ENCODE data around the gene TMEM117. TPM values are rescaled to one million over a fixed set of nuclear protein-coding genes. Genes with fewer than 3 reads are reported as not detected.

Gene TMEM117
- total RNA-seq, 1 donor from 2014 or later, result not detected

GRCh38 chr12:43882578-43883178 is 46.8 kb downstream of the TMEM117 start:
- no peaks in the 10 kb centered on the region for H3K27me3 Mint-ChIP-seq (ENCODE audit: unreplicated experiment)
- peaks cover 5% of the 10 kb centered on the region for H3K4me1 Mint-ChIP-seq (ENCODE audit: low read depth, unreplicated experiment)
- TF ChIP-seq CTCF (IDR thresholded peaks at IDR 0.05; ENCODE audit: partially characterized antibody, unreplicated experiment), result peak; percentile 66
- H3K36me3 Mint-ChIP-seq (ENCODE audit: unreplicated experiment), result no peaks in the 10 kb centered on the region
- H3K27ac Mint-ChIP-seq (ENCODE audit: unreplicated experiment), result no peak overlapping the region
- H3K9me3 Mint-ChIP-seq (ENCODE audit: unreplicated experiment), result no peaks in the 10 kb centered on the region
- no peak for DNase-seq
- H3K4me3 Mint-ChIP-seq (ENCODE audit: unreplicated experiment), result no peak overlapping the region

GRCh38 chr12:43883311-43883710 is 47.4 kb downstream of the TMEM117 start:
- no peaks in the 10 kb centered on the region for H3K9me3 Mint-ChIP-seq (ENCODE audit: unreplicated experiment)
- H3K4me3 Mint-ChIP-seq (ENCODE audit: unreplicated experiment), result no peak overlapping the region
- no peak for DNase-seq
- TF ChIP-seq CTCF (IDR thresholded peaks at IDR 0.05; ENCODE audit: partially characterized antibody, unreplicated experiment), result no peak
- peaks cover 5% of the 10 kb centered on the region for H3K4me1 Mint-ChIP-seq (ENCODE audit: low read depth, unreplicated experiment)
- no peaks in the 10 kb centered on the region for H3K27me3 Mint-ChIP-seq (ENCODE audit: unreplicated experiment)
- no peaks in the 10 kb centered on the region for H3K36me3 Mint-ChIP-seq (ENCODE audit: unreplicated experiment)
- H3K27ac Mint-ChIP-seq (ENCODE audit: unreplicated experiment), result no peak overlapping the region

- H3K27ac Mint-ChIP-seq (ENCODE audit: unreplicated experiment), result no peak overlapping the region
- no peak for DNase-seq
- peaks cover 5% of the 10 kb centered on the region for H3K4me1 Mint-ChIP-seq (ENCODE audit: low read depth, unreplicated experiment)
- no peaks in the 10 kb centered on the region for H3K9me3 Mint-ChIP-seq (ENCODE audit: unreplicated experiment)
- H3K27me3 Mint-ChIP-seq (ENCODE audit: unreplicated experiment), result no peaks in the 10 kb centered on the region
- H3K36me3 Mint-ChIP-seq (ENCODE audit: unreplicated experiment), result no peaks in the 10 kb centered on the region
- TF ChIP-seq CTCF (IDR thresholded peaks at IDR 0.05; ENCODE audit: partially characterized antibody, unreplicated experiment), result no peak
- H3K4me3 Mint-ChIP-seq (ENCODE audit: unreplicated experiment), result no peak overlapping the region
These were observed 47.9 kb downstream of the TMEM117 start for GRCh38 chr12:43883748-43884147.

GRCh38 chr12:43884683-43885410 is 49.0 kb downstream of the TMEM117 start:
- TF ChIP-seq CTCF (IDR thresholded peaks at IDR 0.05; ENCODE audit: partially characterized antibody, unreplicated experiment), result no peak
- no peak for DNase-seq
- H3K36me3 Mint-ChIP-seq (ENCODE audit: unreplicated experiment), result no peaks in the 10 kb centered on the region
- no peak overlapping the region for H3K4me3 Mint-ChIP-seq (ENCODE audit: unreplicated experiment)
- peaks cover 1% of the 10 kb centered on the region for H3K9me3 Mint-ChIP-seq (ENCODE audit: unreplicated experiment)
- H3K27ac Mint-ChIP-seq (ENCODE audit: unreplicated experiment), result peak overlapping the region; percentile 36
- peaks cover 5% of the 10 kb centered on the region for H3K4me1 Mint-ChIP-seq (ENCODE audit: low read depth, unreplicated experiment)
- no peaks in the 10 kb centered on the region for H3K27me3 Mint-ChIP-seq (ENCODE audit: unreplicated experiment)

GRCh38 chr12:43887397-43887796 is 51.5 kb downstream of the TMEM117 start:
- H3K36me3 Mint-ChIP-seq (ENCODE audit: unreplicated experiment), result no peaks in the 10 kb centered on the region
- no peaks in the 10 kb centered on the region for H3K27me3 Mint-ChIP-seq (ENCODE audit: unreplicated experiment)
- peaks cover 5% of the 10 kb centered on the region for H3K4me1 Mint-ChIP-seq (ENCODE audit: low read depth, unreplicated experiment)
- peaks cover 1% of the 10 kb centered on the region for H3K9me3 Mint-ChIP-seq (ENCODE audit: unreplicated experiment)
- H3K27ac Mint-ChIP-seq (ENCODE audit: unreplicated experiment), result no peak overlapping the region
- TF ChIP-seq CTCF (IDR thresholded peaks at IDR 0.05; ENCODE audit: partially characterized antibody, unreplicated experiment), result no peak
- H3K4me3 Mint-ChIP-seq (ENCODE audit: unreplicated experiment), result no peak overlapping the region
- no peak for DNase-seq

Measured in glutamatergic neuron (in vitro differentiated cells).